GM18520 (cell line): ENCODE measurements around the gene TMEM184A.
"Not testable (repeated sequence)": the region's sequence is repeated elsewhere in the genome, so short reads cannot be mapped to it uniquely, and the experiment has no call there.

Experiments used
- ATAC-seq: cut with Tn5 transposase; IDR thresholded peaks from one replicate; pipeline ENCODE4 v1.9.1; 2021; ENCODE audit not compliant: unreplicated experiment

The TMEM184A gene

DNA sequence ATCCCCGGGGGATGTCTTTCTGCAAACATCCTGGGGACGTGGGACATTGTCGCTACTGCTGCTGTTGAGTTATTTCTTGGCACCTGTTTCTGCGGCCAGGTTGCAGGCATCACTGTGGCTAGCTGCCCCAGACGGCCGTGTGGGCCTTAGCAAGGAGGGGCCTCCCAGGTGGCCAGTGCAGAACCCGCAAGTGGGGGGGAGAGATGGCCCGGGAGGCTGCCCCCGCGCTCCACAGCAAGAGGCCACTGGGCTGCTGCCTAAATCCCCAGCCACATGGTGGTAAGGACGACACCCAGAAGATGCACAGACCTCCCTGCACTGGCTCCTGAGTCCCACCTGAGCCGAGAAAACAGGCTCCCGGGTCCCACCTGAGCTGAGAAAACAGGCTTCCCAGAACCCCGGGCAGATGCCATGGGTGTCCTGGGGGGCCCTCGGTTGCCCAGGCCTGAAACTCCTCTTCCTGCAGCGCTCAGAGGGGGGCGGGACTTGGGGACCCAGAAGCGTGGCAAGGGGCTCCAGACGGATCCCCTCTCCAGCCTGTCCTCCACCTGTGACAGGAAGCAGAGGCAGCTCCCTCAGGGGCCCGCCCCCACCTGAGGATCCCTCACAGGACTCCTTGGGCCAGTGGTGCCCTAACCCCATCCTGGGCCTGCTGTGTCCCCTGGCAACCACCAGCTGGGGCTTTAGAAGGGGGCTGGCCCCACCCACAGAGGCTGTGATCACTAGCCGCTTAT, 26.5 kb downstream of the TMEM184A start:
- no peak for ATAC-seq

DNA sequence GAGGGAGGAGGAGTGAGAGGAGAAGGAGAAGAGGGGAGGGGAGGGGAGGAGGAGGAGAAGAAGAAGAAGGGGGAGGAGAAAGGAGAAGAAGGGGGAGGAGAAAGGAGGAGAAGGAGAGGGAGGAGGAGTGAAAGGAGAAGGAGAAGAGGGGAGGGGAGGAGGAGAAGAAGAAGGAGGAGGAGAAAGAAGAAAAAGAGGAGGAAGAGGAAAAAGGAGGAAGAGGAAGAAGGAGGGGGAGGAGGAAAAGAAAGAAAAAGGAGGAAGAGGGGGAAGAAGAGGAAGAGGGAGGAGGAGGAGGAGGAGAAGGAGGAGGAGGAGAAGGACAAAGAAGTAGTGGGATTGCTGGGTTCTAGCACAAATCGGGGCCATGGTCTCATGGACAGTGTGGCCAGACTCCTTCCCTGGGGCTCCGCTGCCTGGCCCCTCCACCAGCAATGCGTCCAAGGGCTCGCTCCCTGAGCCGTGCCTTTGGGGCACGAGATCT, 29.7 kb downstream of the TMEM184A start:
- no peak for ATAC-seq

GRCh38 chr7:1525409-1525808, 30.6 kb downstream of the TMEM184A start:
- ATAC-seq, result no peak

DNA sequence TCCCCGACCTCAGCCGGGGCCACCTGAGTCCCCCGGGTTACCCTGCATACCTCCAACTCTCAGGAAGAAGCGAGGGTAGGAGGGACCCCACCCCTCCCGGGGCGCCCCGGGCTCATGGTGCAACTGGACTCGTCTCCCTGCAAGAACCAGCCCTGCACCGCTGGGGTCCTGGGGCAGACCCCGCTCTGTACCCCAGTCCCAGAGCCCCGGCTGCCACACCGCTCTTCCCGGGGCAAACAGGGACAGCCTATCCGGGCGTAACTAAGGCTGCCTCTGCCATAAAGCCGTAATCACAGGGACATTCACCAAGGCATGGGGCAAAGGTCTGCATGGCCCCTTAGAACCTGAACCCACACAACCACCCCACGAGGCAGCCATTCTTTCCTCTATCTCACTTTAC, 32.2 kb downstream of the TMEM184A start:
- ATAC-seq, result no peak

GRCh38 chr7:1523208-1523607, 32.8 kb downstream of the TMEM184A start:
- no peak for ATAC-seq

DNA sequence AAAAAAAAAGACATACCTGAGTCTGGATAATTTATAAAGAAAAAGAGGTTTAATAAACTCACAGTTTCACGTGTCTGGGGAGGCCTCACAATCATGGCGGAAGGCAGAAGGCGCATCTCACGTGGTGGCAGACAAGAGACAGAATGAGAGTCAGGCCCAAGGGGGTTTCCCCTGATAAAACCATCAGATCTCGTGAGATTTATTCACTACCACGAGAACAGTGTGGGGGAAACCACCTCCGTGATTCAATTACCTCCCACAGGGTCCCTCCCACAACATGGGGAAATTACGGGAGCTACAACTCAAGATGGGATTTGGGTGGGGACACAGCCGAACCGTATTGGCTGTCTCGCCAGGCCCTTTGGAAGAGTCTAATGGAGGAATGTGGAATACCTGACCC, 34.5 kb downstream of the TMEM184A start:
- ATAC-seq, result no peak

DNA sequence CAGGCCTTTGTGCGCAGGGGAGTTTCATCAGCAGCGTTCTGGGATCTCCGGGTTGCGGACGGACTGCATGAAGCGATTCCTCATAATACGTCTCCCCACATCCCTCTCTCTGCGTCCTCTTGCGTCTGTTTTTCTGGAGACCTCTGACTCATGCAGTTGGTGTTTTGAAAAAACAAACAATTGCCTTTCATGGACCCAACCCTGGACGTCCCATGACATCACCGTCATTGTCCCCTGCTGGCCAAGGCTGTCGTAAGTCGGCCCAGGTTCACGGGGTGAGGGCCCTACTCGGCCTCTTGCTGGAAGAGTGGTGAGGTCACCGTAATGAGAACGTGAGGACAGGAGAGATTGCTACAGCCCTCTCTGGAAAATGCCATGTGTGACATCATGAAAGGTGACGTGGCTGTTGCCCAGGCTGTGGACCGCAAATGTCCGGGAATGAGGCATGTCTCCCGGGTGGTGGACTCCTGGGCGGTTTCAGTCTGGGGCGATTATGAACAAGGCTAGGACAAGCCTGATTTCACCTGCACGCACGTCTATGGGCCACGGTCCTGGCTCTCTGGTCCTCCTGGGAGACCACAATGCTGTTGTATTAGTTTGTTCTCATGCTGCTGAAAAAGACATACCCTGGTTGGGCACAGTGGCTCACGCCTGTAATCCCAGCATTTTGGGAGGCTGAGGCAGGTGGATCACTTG, 35.3 kb downstream of the TMEM184A start:
- no peak for ATAC-seq

DNA sequence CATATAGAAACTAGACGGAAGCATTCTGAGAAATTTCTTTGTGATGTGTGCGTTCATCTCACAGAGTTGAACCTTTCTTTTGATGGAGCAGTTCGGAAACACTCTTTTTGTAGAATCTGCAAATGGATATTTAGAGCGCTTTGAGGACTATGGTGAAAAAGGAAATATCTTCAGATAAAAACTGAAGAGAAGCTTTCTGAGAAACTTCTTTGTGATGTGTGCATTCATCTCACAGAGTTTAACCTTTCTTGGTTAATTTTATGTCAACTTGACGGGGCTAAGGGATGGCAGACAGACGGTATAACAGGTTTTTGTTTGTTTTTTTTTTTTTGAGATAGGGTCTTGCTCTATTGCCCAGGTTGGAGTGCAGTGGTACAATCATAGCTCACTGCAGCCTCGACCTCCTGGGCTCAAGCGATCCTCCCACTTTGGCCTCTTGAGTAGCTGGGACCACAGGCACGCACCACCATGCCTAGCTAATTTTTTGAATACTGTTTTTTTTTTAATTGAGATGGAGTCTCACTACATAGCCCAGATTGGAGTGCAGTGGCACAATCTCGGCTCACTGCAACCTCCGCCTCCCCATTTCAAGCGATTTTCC, 36.6 kb downstream of the TMEM184A start:
- ATAC-seq, result not testable (repeated sequence)

DNA sequence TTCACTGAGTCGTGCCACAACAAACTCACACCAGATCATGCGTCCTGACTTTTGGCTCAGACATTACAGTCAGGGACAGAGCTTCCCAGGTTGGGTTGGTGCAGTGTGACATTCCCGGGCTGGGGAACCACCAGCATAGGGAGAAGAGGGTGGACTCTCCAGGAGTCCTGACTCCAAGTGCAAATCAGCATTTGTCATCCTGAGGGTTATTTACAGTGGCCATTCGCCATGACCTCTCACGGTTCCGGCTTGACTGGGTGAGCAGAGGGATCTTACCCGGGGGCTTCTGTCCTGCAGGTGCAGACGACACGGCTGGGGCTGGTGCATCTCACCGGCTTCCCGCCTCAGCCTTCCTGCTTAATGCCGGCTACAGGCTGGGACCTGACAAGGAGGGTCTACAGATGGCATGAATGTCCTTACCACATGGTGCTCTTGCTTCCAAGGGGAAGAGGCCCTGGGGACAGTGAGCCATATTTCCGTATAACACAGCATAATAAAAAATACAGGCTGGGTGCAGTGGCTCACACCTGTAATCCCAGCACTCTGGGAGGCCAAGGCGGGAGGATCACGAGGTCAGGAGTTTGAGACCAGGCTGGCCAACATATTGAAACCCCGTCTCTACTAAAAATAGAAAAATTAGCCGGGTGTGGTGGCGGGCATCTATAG, 39.3 kb downstream of the TMEM184A start:
- no peak for ATAC-seq

GRCh38 chr7:1515509-1515967, 40.5 kb downstream of the TMEM184A start:
- ATAC-seq, result not testable (repeated sequence)

GRCh38 chr7:1514995-1515401, 41.0 kb downstream of the TMEM184A start:
- no peak for ATAC-seq

GRCh38 chr7:1514407-1514806, 41.6 kb downstream of the TMEM184A start:
- ATAC-seq, result no peak

- no peak for ATAC-seq
Measured at GRCh38 chr7:1513657-1514095, 42.3 kb downstream of the TMEM184A start.

DNA sequence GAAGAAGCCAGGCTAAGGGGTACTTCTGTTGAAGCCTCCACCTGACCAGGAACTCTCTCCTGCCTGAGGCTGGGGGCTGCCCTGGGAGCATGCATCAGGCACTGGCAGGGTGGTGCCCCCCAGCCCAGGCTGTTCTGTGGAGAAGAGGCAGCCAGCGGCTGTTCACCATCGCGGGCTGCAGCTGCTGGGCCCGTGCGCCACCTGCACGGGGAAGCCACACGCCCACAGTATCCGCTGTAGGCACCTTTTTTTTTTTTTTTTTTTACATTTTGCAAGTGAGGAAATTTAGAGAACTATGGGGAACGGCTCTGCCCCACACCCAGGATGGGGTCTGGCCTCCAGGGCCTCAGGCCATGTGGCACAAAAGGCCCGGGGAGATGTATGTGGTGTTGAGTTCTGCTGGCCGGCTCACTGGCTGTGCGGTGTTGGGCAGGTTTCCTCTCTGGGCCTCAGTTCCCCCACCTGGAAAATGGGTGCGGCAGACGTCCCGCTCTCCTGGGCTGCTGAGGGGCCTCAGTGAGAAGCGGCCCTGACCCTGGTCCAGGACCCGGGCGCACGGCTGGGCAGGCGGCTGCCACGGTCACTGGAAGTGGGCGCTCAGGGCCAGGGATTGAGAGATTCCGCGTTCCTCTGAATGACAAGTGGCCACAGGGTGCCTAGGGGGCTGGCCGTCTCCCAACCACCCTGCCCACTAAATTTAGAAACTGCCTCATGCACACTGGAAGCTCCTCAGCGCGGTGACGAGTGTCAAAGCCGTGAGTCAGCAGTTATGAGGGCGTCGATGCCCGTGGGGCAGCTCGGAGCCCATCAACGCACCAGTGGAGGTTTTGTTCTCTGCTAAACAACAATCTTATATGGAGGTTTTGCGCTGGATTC, 43.0 kb downstream of the TMEM184A start:
- no peak for ATAC-seq

- ATAC-seq, result no peak
Measured at GRCh38 chr7:1511444-1512422, 44.3 kb downstream of the TMEM184A start.

DNA sequence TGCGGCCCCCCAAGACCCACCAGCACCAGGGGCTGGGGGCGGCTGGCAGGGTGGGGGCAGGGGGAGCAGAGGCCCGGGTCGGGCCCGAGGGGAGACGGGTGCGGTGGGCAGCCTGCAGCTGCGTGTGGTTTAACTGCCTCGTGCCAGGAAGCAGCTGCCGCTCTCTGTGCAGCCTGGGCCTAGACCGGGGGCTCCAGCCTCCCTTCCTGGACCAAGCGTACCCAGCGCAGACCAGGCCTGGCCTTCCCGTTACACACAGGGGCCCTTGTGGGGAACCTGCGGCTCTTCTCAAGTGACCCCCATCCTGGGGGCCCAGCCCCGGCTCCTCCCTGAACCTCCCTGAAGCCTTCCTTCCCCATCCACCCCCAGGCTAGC, 45.2 kb downstream of the TMEM184A start:
- no peak for ATAC-seq

DNA sequence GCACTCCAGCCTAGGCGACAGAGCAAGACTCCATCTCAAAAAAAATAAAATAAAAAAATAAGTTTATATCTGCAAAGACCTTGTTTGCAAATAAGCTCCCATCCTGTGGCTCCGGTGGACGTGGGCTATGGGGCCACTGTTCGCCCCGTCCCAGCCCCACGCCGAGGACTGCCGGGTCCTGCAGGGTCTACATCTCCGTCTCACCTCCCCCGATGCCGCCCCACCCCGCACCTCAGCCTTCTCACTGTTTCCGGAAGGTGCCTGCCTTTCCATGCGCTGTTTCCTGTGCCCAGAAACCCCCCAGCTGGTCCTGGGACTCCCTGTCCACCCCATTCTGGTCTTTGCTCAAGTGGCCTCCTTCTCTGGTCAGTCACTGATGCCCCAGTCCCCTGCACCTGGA, 46.8 kb downstream of the TMEM184A start:
- ATAC-seq, result no peak

DNA sequence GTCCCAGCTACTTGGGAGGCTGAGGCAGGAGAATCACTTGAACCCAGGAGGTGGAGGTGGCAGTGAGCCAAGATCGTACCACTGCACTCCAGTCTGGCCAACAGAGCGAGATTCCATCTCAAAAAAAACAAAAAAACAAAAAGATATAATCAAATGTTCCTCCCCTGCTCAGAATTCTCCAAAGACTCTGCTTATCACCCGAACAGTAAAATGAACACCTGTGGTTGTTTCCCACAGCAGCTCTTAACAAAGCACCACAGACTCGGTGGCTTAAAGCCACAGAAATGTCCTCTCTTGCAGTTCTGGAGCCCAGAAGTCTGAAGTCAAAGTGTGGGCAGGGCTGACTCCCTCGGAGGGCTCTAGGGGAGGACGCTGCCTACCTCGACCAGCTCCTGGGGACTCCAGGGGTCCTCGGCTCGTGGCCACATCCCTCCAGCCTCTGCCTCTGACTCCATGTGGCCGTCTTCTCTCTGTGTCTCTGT, 47.7 kb downstream of the TMEM184A start:
- no peak for ATAC-seq
